HUES6 (cell line): ENCODE data around the gene COBL.
A peak's percentile ranks its signal among the peaks of the same experiment; 100 is the strongest.

ENCODE experiments used
- H3K27ac ChIP-seq: 2 replicates; pipeline ENCODE4 v1.7.0; 2013; ENCODE audit warnings: low read depth, mild to moderate bottlenecking, low read length, inconsistent platforms
- H3K27me3 ChIP-seq: 2 replicates; pipeline ENCODE4 v1.6.1; 2013; ENCODE audit warnings: low read length; ENCODE audit not compliant: control insufficient read depth, insufficient read depth
- H3K36me3 ChIP-seq: 2 replicates; pipeline ENCODE4 v1.6.1; 2013; ENCODE audit warnings: low read length; ENCODE audit not compliant: control insufficient read depth, insufficient read depth
- H3K4me1 ChIP-seq: 2 replicates; pipeline ENCODE4 v1.6.1; 2013; ENCODE audit warnings: low read length; ENCODE audit not compliant: control insufficient read depth, insufficient read depth
- H3K4me3 ChIP-seq: 2 replicates; pipeline ENCODE4 v1.5.1; 2013; ENCODE audit warnings: low read depth, low read length
- H3K9ac ChIP-seq: one replicate; pipeline ENCODE4 v1.6.1; 2013; ENCODE audit warnings: mild to moderate bottlenecking, low read length
- H3K9me3 ChIP-seq: 2 replicates; pipeline ENCODE4 v1.6.1; 2013; ENCODE audit warnings: low read depth, low read length; ENCODE audit not compliant: control insufficient read depth, insufficient read depth

The COBL gene

DNA sequence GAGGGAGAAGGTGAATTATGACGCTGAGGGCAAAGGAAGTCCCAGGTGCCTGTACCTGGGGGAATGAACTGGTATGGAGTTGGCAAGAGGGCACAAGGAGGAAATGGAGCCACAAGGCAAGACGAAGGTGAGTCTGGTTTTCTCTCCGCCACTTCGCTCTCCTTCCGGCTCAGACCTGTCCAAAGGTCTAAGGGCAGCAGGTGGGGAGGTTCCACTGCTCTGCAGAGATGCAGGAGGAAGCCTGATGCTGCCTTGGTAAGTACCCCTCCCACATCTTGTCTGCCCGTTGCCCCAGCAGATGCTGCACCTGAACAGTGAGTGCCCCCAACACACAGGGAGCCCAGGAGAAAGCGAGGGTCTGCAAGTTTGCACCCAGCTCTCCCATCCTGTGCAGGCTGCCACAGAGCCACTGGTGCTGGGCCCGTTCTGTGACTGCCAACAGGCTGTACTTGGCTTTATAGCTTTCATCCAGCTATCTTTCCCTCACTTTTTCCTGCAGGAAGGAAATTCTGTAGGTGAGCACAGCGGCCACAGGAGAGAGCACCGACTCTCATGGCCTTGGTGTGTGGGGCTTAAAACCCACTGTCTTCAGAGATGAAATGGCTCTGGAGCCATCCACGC, 235.2 kb downstream of the COBL start:
- Histone ChIP-seq H3K9me3 (peaks cover 3% of the 10 kb centered on the region; the same call in 1 of the 2 replicates), H3K36me3 (peaks cover 8% of the 10 kb centered on the region; the same call in 1 of the 2 replicates), H3K9ac (no peak overlapping the region), H3K27ac (no peak overlapping the region), H3K27me3 (no peaks in the 10 kb centered on the region), H3K4me1 (peaks cover 24% of the 10 kb centered on the region), H3K4me3 (no peak overlapping the region)

DNA sequence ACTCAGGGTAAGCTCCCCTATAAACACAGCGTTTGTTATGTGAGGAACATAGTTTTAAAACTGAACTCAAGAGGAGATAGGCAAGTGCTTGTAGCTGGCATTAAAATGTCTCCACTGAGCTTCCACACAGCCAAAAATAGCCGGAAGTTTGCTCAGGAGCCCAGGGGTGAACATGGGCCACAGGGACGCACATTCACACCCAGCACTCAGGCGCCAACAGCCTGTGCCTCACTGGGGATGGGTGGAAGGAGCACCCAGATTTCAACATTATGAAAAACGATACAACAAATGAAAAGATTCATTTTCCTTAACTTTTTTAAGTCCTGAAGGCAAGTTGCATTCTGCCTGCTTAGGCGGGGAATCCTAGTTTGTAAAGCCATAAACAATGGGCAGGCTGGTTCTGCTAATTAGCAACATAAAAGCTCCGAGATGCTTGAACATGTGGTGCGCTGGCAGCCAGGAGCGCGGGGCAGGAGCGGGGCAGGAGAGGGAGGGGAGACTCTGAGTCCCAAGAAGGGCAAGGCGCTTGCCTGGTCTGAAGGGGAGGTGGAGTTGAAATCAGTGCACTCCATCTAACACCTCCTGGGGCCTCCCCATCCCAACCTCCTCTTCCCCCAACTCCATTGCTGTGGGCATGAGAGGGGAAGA, 235.9 kb downstream of the COBL start:
- Histone ChIP-seq H3K9me3 (peaks cover 3% of the 10 kb centered on the region; the same call in 1 of the 2 replicates), H3K4me1 (peaks cover 24% of the 10 kb centered on the region), H3K9ac (peak overlapping the region; percentile 30), H3K36me3 (peaks cover 8% of the 10 kb centered on the region; the same call in 1 of the 2 replicates), H3K4me3 (peak overlapping the region; percentile 6; the same call in 1 of the 2 replicates), H3K27me3 (no peaks in the 10 kb centered on the region), H3K27ac (peak overlapping the region; percentile 47)

DNA sequence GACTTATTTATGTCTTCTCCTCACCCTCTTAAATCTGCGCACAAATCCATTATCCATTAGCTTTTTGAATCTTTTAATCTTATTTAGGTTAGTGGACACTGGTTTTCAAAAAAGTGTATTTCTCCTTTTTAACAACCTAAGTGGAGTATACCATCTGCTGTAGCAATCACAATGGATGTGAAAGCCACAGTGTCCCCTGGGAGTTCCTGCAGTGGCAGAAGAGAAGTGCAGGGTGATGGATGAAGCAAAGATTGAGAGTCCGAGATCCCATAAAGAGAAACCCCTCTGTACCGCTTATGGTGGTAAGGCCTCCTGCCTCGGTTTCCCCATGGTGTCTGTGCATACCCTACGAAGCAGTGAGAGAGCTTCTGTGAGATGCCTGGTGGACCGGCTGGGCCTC, 236.4 kb downstream of the COBL start:
- H3K36me3 ChIP-seq = peaks cover 8% of the 10 kb centered on the region; the same call in 1 of the 2 replicates
- peaks cover 24% of the 10 kb centered on the region for H3K4me1 ChIP-seq
- peak overlapping the region; percentile 30 for H3K9ac ChIP-seq
- 0 out of 2 replicates have a peak overlapping the region, but pooled peaks have one; percentile 6 for H3K4me3 ChIP-seq
- no peaks in the 10 kb centered on the region for H3K27me3 ChIP-seq
- H3K27ac ChIP-seq = peak overlapping the region; percentile 47
- peaks cover 3% of the 10 kb centered on the region; the same call in 1 of the 2 replicates for H3K9me3 ChIP-seq

DNA sequence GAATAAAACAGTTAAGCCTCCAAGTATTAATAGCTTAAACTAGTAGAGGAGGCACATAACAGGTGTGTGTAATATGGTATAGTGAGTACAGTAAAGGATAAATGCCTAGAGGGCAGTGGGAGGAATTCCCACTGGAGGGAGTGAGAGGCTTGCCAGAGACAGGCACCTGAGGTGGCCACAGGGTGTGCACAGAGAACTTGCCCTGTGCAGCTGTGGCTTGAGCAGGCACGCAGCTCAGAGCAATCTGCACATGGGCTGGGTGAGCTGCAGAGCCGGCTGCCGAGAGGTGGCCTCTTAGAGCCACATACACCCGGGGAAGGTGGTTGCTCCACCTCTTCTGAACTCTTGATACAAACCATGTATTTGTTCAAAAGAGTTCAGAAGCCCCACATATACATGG, 237.1 kb downstream of the COBL start:
- Histone ChIP-seq H3K4me1 (peaks cover 24% of the 10 kb centered on the region), H3K36me3 (peaks cover 8% of the 10 kb centered on the region; the same call in 1 of the 2 replicates), H3K27me3 (no peaks in the 10 kb centered on the region), H3K9ac (no peak overlapping the region), H3K27ac (no peak overlapping the region), H3K9me3 (peaks cover 3% of the 10 kb centered on the region; the same call in 1 of the 2 replicates), H3K4me3 (no peak overlapping the region)

DNA sequence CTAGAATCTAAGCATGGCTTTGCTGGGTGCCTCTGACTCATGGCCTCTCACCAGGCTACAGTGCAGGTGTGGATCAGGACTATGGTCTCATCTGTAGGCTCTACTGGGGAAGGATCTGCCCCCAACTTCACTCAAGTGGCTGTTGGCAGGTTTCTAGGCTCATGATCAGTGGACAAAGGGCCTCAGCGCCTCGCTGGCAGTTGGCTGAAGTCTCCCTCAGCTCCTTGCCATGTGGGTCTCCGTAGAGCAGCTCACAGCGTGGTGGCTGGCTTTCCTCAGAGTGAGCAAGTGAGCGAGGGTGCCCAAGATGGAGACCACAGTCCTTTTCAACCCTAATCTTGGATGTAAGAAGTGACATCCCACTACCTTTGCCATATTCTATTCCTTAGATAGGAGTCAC, 238.0 kb downstream of the COBL start:
- Histone ChIP-seq H3K27ac (no peak overlapping the region), H3K4me1 (peaks cover 24% of the 10 kb centered on the region), H3K9ac (no peak overlapping the region), H3K27me3 (no peaks in the 10 kb centered on the region), H3K36me3 (peaks cover 8% of the 10 kb centered on the region; the same call in 1 of the 2 replicates), H3K9me3 (peaks cover 3% of the 10 kb centered on the region; the same call in 1 of the 2 replicates), H3K4me3 (no peak overlapping the region)

DNA sequence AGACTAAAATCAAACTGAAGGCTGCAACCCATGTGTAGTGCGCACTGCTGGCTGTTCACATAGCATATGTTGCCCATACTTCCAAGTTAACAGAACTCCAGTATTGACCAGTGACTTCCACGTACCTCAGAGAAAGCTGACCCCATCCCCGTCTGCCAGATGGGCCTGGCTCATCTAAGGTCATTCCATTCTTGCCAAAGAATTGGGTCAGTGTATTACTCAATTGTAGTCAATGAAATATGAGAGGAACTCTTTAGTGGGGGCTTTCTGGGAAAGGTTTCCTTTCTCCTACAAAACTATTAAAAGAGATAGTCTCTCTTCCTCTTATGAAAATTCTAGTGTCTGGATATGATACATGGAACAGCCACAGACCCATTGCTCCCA, 238.6 kb downstream of the COBL start:
- H3K27ac ChIP-seq = no peak overlapping the region
- H3K4me3 ChIP-seq = no peak overlapping the region
- no peak overlapping the region for H3K9ac ChIP-seq
- H3K9me3 ChIP-seq = peaks cover 3% of the 10 kb centered on the region; the same call in 1 of the 2 replicates
- peaks cover 24% of the 10 kb centered on the region for H3K4me1 ChIP-seq
- peaks cover 8% of the 10 kb centered on the region; the same call in 1 of the 2 replicates for H3K36me3 ChIP-seq
- H3K27me3 ChIP-seq = no peaks in the 10 kb centered on the region

DNA sequence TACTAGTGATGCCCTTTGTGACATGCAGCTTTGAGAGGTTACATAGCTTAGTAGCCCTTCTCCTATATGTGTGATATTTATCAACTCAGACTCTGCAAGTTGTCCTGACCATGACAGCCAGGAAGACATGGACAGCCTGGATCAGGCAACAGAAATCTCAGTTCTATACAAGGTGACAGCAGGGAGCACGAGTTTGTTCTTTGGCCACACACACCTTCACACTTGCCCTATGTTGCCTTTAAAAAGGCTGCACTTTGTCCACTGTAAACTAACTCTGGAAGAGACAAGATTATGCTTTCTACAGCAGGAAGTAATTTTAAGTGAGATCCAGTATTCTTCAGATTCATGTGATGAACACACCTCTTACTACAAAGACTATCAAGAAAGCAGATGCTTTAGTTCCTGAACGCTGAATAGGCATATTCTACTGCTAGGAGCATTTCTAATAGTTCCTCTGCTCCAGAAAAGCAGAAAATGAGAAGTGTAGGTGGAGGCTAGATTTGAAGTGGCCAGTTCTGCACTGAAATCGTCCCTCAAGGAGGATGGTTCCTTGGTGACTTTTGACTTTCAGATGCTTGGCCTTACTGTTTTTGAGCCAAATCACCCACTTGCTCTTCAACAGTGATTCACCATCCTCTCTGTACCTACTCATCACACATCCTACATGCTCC, 239.2 kb downstream of the COBL start:
- H3K36me3 ChIP-seq = peaks cover 8% of the 10 kb centered on the region; the same call in 1 of the 2 replicates
- H3K9me3 ChIP-seq = peaks cover 3% of the 10 kb centered on the region; the same call in 1 of the 2 replicates
- peaks cover 22% of the 10 kb centered on the region for H3K4me1 ChIP-seq
- no peak overlapping the region for H3K4me3 ChIP-seq
- H3K27ac ChIP-seq = no peak overlapping the region
- no peaks in the 10 kb centered on the region for H3K27me3 ChIP-seq
- no peak overlapping the region for H3K9ac ChIP-seq

DNA sequence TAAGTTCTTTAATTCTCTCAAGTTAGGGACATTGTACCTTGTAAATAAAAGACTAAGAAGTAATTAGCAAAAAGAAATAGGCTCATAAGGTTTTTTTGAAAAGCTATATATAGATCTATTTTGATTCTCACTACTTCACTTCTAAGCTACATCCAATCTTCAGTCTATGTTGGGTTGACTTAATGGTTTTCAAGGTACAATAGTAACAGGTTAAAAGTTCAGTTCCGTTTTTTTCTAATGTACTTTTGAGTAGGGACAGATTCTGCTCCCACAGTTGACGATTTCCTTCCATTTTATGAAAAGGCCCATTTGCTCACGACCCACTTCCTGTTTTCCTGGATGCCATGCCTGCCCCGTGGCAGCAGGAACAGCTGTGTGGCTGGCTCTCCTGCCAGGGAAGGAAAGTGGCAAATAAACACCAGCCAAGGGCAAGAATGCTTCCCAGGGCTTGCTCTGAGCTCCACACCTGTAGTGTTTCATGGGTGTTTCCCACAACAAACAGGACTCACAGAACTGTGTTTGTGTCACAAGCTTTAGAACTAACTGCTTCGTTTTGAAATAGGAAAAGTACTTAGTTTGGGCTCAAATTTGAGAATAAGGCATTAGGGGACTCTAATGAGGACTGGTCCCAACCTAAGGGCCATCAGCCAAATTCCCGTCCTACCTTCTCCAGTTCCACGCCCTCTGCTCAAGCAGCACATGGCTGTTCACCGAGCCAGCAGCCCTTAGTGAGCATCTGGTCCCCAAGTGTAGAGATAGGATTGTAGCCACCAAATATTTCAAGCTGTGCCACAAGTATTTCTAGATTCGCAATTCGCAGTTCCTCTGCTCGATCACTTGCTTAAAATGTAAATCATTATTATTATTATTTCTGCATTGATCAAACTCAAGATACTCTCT, 240.7 kb downstream of the COBL start:
- Histone ChIP-seq H3K9ac (no peak overlapping the region), H3K27ac (no peak overlapping the region), H3K9me3 (peaks cover 3% of the 10 kb centered on the region; the same call in 1 of the 2 replicates)

DNA sequence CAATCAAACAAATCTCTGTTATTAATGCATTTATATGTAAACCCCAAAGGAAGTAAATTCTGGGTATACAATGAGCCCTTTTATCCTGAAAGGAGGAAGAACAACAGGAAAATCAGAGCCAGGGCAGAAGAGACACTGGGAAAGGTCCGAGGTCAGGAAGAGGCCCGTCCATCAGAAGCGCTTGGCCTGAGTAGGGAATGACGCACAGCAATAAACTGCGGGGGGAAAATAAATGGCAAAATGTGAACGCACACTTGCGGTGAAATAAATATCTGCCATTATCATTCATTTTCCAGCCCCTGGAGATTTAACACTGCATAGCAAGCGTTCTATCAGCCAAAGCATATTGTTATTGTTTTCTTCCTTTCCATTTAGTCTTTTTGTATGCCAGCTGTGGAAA, 243.4 kb downstream of the COBL start:
- no peaks in the 10 kb centered on the region for H3K27me3 ChIP-seq
- H3K9ac ChIP-seq = no peak overlapping the region
- H3K27ac ChIP-seq = no peak overlapping the region
- H3K9me3 ChIP-seq = no peaks in the 10 kb centered on the region
- H3K36me3 ChIP-seq = no peaks in the 10 kb centered on the region; the same call in 1 of the 2 replicates
- no peak overlapping the region for H3K4me3 ChIP-seq
- peaks cover 6% of the 10 kb centered on the region; the same call in 1 of the 2 replicates for H3K4me1 ChIP-seq

More for the DNA sequence above, 240.7 kb downstream of the COBL start:
- Histone ChIP-seq H3K4me1 (peaks cover 9% of the 10 kb centered on the region), H3K4me3 (no peak overlapping the region), H3K36me3 (peaks cover 8% of the 10 kb centered on the region; the same call in 1 of the 2 replicates), H3K27me3 (no peaks in the 10 kb centered on the region)

DNA sequence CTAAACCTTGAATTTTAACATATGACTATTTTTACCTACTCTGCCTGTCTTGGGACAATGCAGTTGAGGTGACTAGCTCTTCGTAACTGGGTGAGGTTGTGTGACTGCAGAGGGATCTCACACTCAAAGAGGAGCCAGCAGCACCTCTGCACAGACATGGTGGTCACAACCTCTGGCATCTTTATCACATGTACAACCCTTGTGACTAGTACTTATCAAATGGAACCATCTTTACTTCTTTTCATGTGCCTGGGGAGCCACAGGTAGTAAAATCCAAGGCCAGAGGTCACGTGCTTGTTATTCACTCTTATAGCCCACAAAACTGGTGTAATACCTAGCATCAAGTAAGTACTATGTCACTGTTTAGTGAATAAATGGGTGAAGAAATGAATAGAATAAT, 244.3 kb downstream of the COBL start:
- Histone ChIP-seq H3K9me3 (no peaks in the 10 kb centered on the region), H3K9ac (no peak overlapping the region), H3K36me3 (peaks cover under 1% of the 10 kb centered on the region; the same call in 1 of the 2 replicates), H3K27ac (no peak overlapping the region), H3K27me3 (no peaks in the 10 kb centered on the region), H3K4me1 (peaks cover 9% of the 10 kb centered on the region), H3K4me3 (no peak overlapping the region)
